BLaER1 (cell line): ENCODE measurements around the gene MDM1.

Source experiments
- H3K27ac ChIP-seq: shearing (Covaris generic); formaldehyde crosslinking; 2 replicates; pipeline ENCODE4 v1.8.1; 2022
- H3K27me3 ChIP-seq: shearing (Covaris generic); formaldehyde crosslinking; 2 replicates; pipeline ENCODE4 v1.8.1; 2022
- H3K36me3 ChIP-seq: shearing (Covaris generic); formaldehyde crosslinking; 2 replicates; pipeline ENCODE4 v1.8.1; 2022
- H3K4me1 ChIP-seq: shearing (Covaris generic); formaldehyde crosslinking; 2 replicates; pipeline ENCODE4 v1.8.1; 2022
- H3K4me2 ChIP-seq: shearing (Covaris generic); formaldehyde crosslinking; 2 replicates; pipeline ENCODE4 v1.8.1; 2022
- H3K4me3 ChIP-seq: shearing (Covaris generic); formaldehyde crosslinking; 2 replicates; pipeline ENCODE4 v1.8.1; 2022
- H3K9ac ChIP-seq: shearing (Covaris generic); formaldehyde crosslinking; 2 replicates; pipeline ENCODE4 v1.8.1; 2022
- H3K9me3 ChIP-seq: shearing (Covaris generic); formaldehyde crosslinking; 2 replicates; pipeline ENCODE4 v1.8.1; 2022
- H4K20me1 ChIP-seq: shearing (Covaris generic); formaldehyde crosslinking; 2 replicates; pipeline ENCODE4 v1.8.1; 2022
- Cebpa-rat ChIP-seq: shearing (Covaris generic); IDR thresholded peaks from 2 replicates; pipeline ENCODE4 v1.8.1; 2022

MDM1 gene

GRCh38 chr12:68331869-68332727 is at the start of gene MDM1:
Gene MDM1, minus strand, starts transcription at chr12:68332362. Its CDS starts 117 bp downstream, at chr12:68332245.
- H4K20me1 ChIP-seq, result no peaks in the 10 kb centered on the region
- peaks cover 17% of the 10 kb centered on the region; the same call in 1 of the 2 replicates for H3K36me3 ChIP-seq
- H3K4me1 ChIP-seq, result peaks cover 44% of the 10 kb centered on the region
- H3K27me3 ChIP-seq, result no peaks in the 10 kb centered on the region
- H3K27ac ChIP-seq, result peak within 1 kb of the TSS; percentile 61
- H3K4me2 ChIP-seq, result peak within 1 kb of the TSS; percentile 88
- peak within 1 kb of the TSS; percentile 78 for H3K4me3 ChIP-seq
- TF ChIP-seq Cebpa-rat, result no peak
- peak within 1 kb of the TSS; percentile 83 for H3K9ac ChIP-seq
- no peaks in the 10 kb centered on the region for H3K9me3 ChIP-seq

- Histone ChIP-seq H3K27ac (0 out of 2 replicates have a peak overlapping the region, but pooled peaks have one; percentile 7), H4K20me1 (no peaks in the 10 kb centered on the region), H3K9ac (no peak overlapping the region), H3K36me3 (no peaks in the 10 kb centered on the region), H3K4me1 (peaks cover 34% of the 10 kb centered on the region), H3K4me2 (peak overlapping the region; percentile 72), H3K4me3 (no peak overlapping the region), H3K27me3 (no peaks in the 10 kb centered on the region), H3K9me3 (peaks cover 5% of the 10 kb centered on the region; the same call in 1 of the 2 replicates)
- TF ChIP-seq Cebpa-rat, result no peak
These were observed 49.5 kb upstream of the MDM1 start for GRCh38 chr12:68381476-68382219.

- Histone ChIP-seq H3K9ac (no peak overlapping the region), H3K36me3 (no peaks in the 10 kb centered on the region), H4K20me1 (no peaks in the 10 kb centered on the region), H3K27ac (no peak overlapping the region), H3K4me1 (peaks cover 28% of the 10 kb centered on the region), H3K4me2 (no peak overlapping the region), H3K27me3 (no peaks in the 10 kb centered on the region), H3K9me3 (peaks cover 5% of the 10 kb centered on the region; the same call in 1 of the 2 replicates), H3K4me3 (no peak overlapping the region)
- no peak for TF ChIP-seq Cebpa-rat
These were observed 46.9 kb upstream of the MDM1 start for GRCh38 chr12:68378872-68379606.

- Histone ChIP-seq H3K4me1 (peaks cover 30% of the 10 kb centered on the region), H3K27ac (no peak overlapping the region), H3K9ac (no peak overlapping the region), H3K27me3 (no peaks in the 10 kb centered on the region), H3K9me3 (no peaks in the 10 kb centered on the region), H3K4me2 (no peak overlapping the region), H4K20me1 (no peaks in the 10 kb centered on the region), H3K4me3 (no peak overlapping the region), H3K36me3 (no peaks in the 10 kb centered on the region)
- no peak for TF ChIP-seq Cebpa-rat
These were observed 45.7 kb upstream of the MDM1 start for GRCh38 chr12:68377881-68378280.

- Histone ChIP-seq H4K20me1 (no peaks in the 10 kb centered on the region), H3K27me3 (no peaks in the 10 kb centered on the region), H3K4me1 (peaks cover 27% of the 10 kb centered on the region), H3K4me3 (no peak overlapping the region), H3K36me3 (no peaks in the 10 kb centered on the region), H3K9me3 (no peaks in the 10 kb centered on the region), H3K9ac (no peak overlapping the region), H3K4me2 (no peak overlapping the region), H3K27ac (no peak overlapping the region)
- no peak for TF ChIP-seq Cebpa-rat
These were observed 44.7 kb upstream of the MDM1 start for GRCh38 chr12:68376901-68377300.

- H4K20me1 ChIP-seq, result no peaks in the 10 kb centered on the region
- TF ChIP-seq Cebpa-rat, result no peak
These were observed 43.9 kb upstream of the MDM1 start for GRCh38 chr12:68375756-68376695.

GRCh38 chr12:68374307-68374982 is 42.3 kb upstream of the MDM1 start:
- H3K9ac ChIP-seq, result no peak overlapping the region
- no peak overlapping the region for H3K4me3 ChIP-seq
- TF ChIP-seq Cebpa-rat, result no peak

More at GRCh38 chr12:68375756-68376695, 43.9 kb upstream of the MDM1 start:
- H3K27ac ChIP-seq, result no peak overlapping the region
- H3K4me2 ChIP-seq, result no peak overlapping the region
- H3K4me1 ChIP-seq, result peaks cover 18% of the 10 kb centered on the region
- H3K36me3 ChIP-seq, result no peaks in the 10 kb centered on the region
- no peaks in the 10 kb centered on the region for H3K9me3 ChIP-seq
- no peak overlapping the region for H3K9ac ChIP-seq
- no peaks in the 10 kb centered on the region for H3K27me3 ChIP-seq
- no peak overlapping the region for H3K4me3 ChIP-seq

GRCh38 chr12:68370667-68371066 is 38.5 kb upstream of the MDM1 start:
- Histone ChIP-seq H3K9ac (no peak overlapping the region), H3K27ac (no peak overlapping the region), H4K20me1 (no peaks in the 10 kb centered on the region), H3K4me1 (peaks cover 30% of the 10 kb centered on the region), H3K36me3 (no peaks in the 10 kb centered on the region), H3K4me2 (no peak overlapping the region), H3K9me3 (no peaks in the 10 kb centered on the region), H3K27me3 (no peaks in the 10 kb centered on the region), H3K4me3 (no peak overlapping the region)
- no peak for TF ChIP-seq Cebpa-rat

More at GRCh38 chr12:68374307-68374982, 42.3 kb upstream of the MDM1 start:
- H3K9me3 ChIP-seq, result no peaks in the 10 kb centered on the region
- peaks cover 17% of the 10 kb centered on the region for H3K4me1 ChIP-seq
- no peak overlapping the region for H3K4me2 ChIP-seq
- H4K20me1 ChIP-seq, result no peaks in the 10 kb centered on the region
- H3K36me3 ChIP-seq, result no peaks in the 10 kb centered on the region
- no peaks in the 10 kb centered on the region for H3K27me3 ChIP-seq
- no peak overlapping the region for H3K27ac ChIP-seq
